Ectodermal cell (in vitro differentiated cells): ENCODE measurements around the gene CDC42EP5. TPM values are rescaled to one million over a fixed set of nuclear protein-coding genes. Genes with fewer than 3 reads are reported as not detected.
A peak's percentile ranks its signal among the peaks of the same experiment; 100 is the strongest.
"Not testable (repeated sequence)": the region's sequence is repeated elsewhere in the genome, so short reads cannot be mapped to it uniquely, and the experiment has no call there.

ENCODE experiments used
- H3K27ac ChIP-seq: 2 replicates; pipeline ENCODE4 v1.7.0; 2013; ENCODE audit warnings: mild to moderate bottlenecking, low read depth, low read length; ENCODE audit not compliant: insufficient read depth, poor library complexity, severe bottlenecking
- H3K27me3 ChIP-seq: 2 replicates; pipeline ENCODE4 v1.7.0; 2013; ENCODE audit warnings: mild to moderate bottlenecking, low read length; ENCODE audit not compliant: insufficient read depth, control insufficient read depth, poor library complexity, severe bottlenecking
- H3K36me3 ChIP-seq: one replicate; pipeline ENCODE4 v1.7.0; 2013; ENCODE audit warnings: low read length; ENCODE audit not compliant: control insufficient read depth, insufficient read depth
- H3K4me1 ChIP-seq: one replicate; pipeline ENCODE4 v1.7.0; 2013; ENCODE audit warnings: low read length; ENCODE audit not compliant: control insufficient read depth, insufficient read depth
- H3K4me3 ChIP-seq: 2 replicates; pipeline ENCODE4 v1.7.0; 2013; ENCODE audit warnings: low read depth, low read length, control low read depth; ENCODE audit not compliant: insufficient read depth
- H3K9me3 ChIP-seq: 2 replicates; pipeline ENCODE4 v1.7.0; 2013; ENCODE audit warnings: mild to moderate bottlenecking, low read length, moderate library complexity; ENCODE audit not compliant: control insufficient read depth
- WGBS, 2 experiments: methylation state at CpG; one replicate each; pipeline ENCODE4 v1.1.7; 2013; ENCODE audit warnings: missing lambda C conversion rate in 2 of 2; 5-methylcytosine and 5-hydroxymethylcytosine counted together
- polyA plus RNA-seq, 4 experiments: library from polyadenylated mRNA; stranded (reverse); fragments of 50-300 nt; gene quantifications; one replicate each; pipeline ENCODE4 v1.2.3, GENCODE V29; 2013

CDC42EP5 gene
- 3.6 TPM for polyA plus RNA-seq (2013, experiment 1 of 4)
- 2.6 TPM for polyA plus RNA-seq (2013, experiment 2 of 4)
- 5.3 TPM for polyA plus RNA-seq (2013, experiment 3 of 4)
- 4.1 TPM for polyA plus RNA-seq (2013, experiment 4 of 4)

- peak within 1 kb of the TSS; percentile 36 for H3K27ac ChIP-seq
- H3K4me3 ChIP-seq = peak within 1 kb of the TSS; percentile 4
- no peaks in the 10 kb centered on the region for H3K9me3 ChIP-seq
- no peaks in the 10 kb centered on the region for H3K36me3 ChIP-seq
- WGBS, 2 experiments = 46 to 48% methylated on average over 13 to 14 of the region's 14 CpGs
- peaks cover 16% of the 10 kb centered on the region for H3K4me1 ChIP-seq
- peaks cover 25% of the 10 kb centered on the region for H3K27me3 ChIP-seq
Measured at GRCh38 chr19:54473071-54473891, at the start of gene CDC42EP5. Gene CDC42EP5, minus strand, starts transcription at chr19:54473296. Its CDS starts 7,749 bp downstream, at chr19:54465547.

- WGBS, 2 experiments = 78 to 86% methylated on average over 6 of the region's 6 CpGs
- H3K9me3 ChIP-seq = peaks cover 4% of the 10 kb centered on the region
- no peaks in the 10 kb centered on the region for H3K36me3 ChIP-seq
- H3K4me1 ChIP-seq = no peaks in the 10 kb centered on the region
- H3K27me3 ChIP-seq = no peaks in the 10 kb centered on the region
- H3K27ac ChIP-seq = no peak overlapping the region
- no peak overlapping the region for H3K4me3 ChIP-seq
Measured at GRCh38 chr19:54521860-54522513, 48.9 kb upstream of the CDC42EP5 start.

- 72 to 76% methylated on average over 17 of the region's 18 CpGs for WGBS, 2 experiments
- no peaks in the 10 kb centered on the region for H3K4me1 ChIP-seq
Measured at GRCh38 chr19:54521022-54521859, 48.1 kb upstream of the CDC42EP5 start.

GRCh38 chr19:54518844-54519243, 45.7 kb upstream of the CDC42EP5 start:
- no peaks in the 10 kb centered on the region for H3K27me3 ChIP-seq
- 87 to 90% methylated on average over 5 of the region's 5 CpGs for WGBS, 2 experiments

More at GRCh38 chr19:54521022-54521859, 48.1 kb upstream of the CDC42EP5 start:
- Histone ChIP-seq H3K27ac (no peak overlapping the region), H3K9me3 (peaks cover 4% of the 10 kb centered on the region), H3K4me3 (no peak overlapping the region), H3K36me3 (no peaks in the 10 kb centered on the region), H3K27me3 (no peaks in the 10 kb centered on the region)

GRCh38 chr19:54517483-54517882, 44.4 kb upstream of the CDC42EP5 start:
- H3K9me3 ChIP-seq = peaks cover 4% of the 10 kb centered on the region
- H3K27me3 ChIP-seq = no peaks in the 10 kb centered on the region
- H3K36me3 ChIP-seq = no peaks in the 10 kb centered on the region

More at GRCh38 chr19:54518844-54519243, 45.7 kb upstream of the CDC42EP5 start:
- Histone ChIP-seq H3K27ac (no peak overlapping the region), H3K4me1 (no peaks in the 10 kb centered on the region), H3K9me3 (peaks cover 4% of the 10 kb centered on the region), H3K36me3 (no peaks in the 10 kb centered on the region), H3K4me3 (no peak overlapping the region)

GRCh38 chr19:54515156-54515555, 42.1 kb upstream of the CDC42EP5 start:
- Histone ChIP-seq H3K4me1 (no peaks in the 10 kb centered on the region), H3K4me3 (no peak overlapping the region), H3K9me3 (peaks cover 4% of the 10 kb centered on the region), H3K27me3 (no peaks in the 10 kb centered on the region), H3K27ac (no peak overlapping the region), H3K36me3 (no peaks in the 10 kb centered on the region)
- 35 to 36% methylated on average over 3 of the region's 3 CpGs for WGBS, 2 experiments

More at GRCh38 chr19:54517483-54517882, 44.4 kb upstream of the CDC42EP5 start:
- no peak overlapping the region for H3K4me3 ChIP-seq
- H3K27ac ChIP-seq = no peak overlapping the region
- WGBS, 2 experiments = 31 to 36% methylated on average over 4 of the region's 4 CpGs
- no peaks in the 10 kb centered on the region for H3K4me1 ChIP-seq

GRCh38 chr19:54509200-54509940, 36.3 kb upstream of the CDC42EP5 start:
- not testable (repeated sequence) for H3K27me3 ChIP-seq, H3K9me3 ChIP-seq, H3K36me3 ChIP-seq, H3K4me1 ChIP-seq, H3K4me3 ChIP-seq, H3K27ac ChIP-seq
- WGBS, 2 experiments = 76 to 82% methylated on average over 6 of the region's 21 CpGs

GRCh38 chr19:54508487-54508886, 35.4 kb upstream of the CDC42EP5 start:
- 84 to 96% methylated on average over 2 of the region's 3 CpGs for WGBS, 2 experiments
- not testable (repeated sequence) for H3K9me3 ChIP-seq, H3K36me3 ChIP-seq, H3K27me3 ChIP-seq, H3K4me1 ChIP-seq, H3K27ac ChIP-seq, H3K4me3 ChIP-seq

- Histone ChIP-seq H3K9me3 (peaks cover 6% of the 10 kb centered on the region), H3K4me1 (no peaks in the 10 kb centered on the region), H3K27me3 (no peaks in the 10 kb centered on the region), H3K27ac (no peak overlapping the region), H3K36me3 (no peaks in the 10 kb centered on the region), H3K4me3 (no peak overlapping the region)
- 77 to 80% methylated on average over 12 of the region's 12 CpGs for WGBS, 2 experiments
Measured at GRCh38 chr19:54507824-54508223, 34.7 kb upstream of the CDC42EP5 start.
